ENCODE results near the gene KHDC3L.

KHDC3L gene

DNA sequence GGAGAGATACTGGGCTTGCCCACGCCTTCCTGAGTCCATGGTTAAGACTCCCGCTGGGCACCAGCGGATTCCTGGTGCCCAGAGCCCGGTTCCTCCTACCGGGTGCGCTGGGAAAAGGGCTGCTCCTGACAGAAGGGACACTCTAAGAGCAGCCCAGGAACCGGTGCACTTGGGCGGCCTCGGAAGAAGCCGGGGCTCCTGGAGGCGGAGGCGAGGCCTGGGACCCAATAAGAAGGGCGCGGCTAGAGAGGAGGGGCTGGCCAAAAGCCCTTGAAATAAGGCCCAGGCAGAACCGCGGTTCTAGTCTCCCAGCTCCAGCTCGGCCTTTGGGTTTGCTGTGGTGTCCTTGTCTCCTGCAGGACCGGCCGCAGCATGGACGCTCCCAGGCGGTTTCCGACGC, at the start of gene KHDC3L:
Gene KHDC3L (plus strand): TSS at position 301 of the 400 bp plus-strand sequence. CDS start 72 bp downstream, at position 373.
- DNase-seq = no peak

- DNase-seq = no peak
These were observed 47.6 kb upstream of the KHDC3L start for GRCh38 chr6:73314577-73315492.

- no peak for DNase-seq
These were observed 39.1 kb upstream of the KHDC3L start for GRCh38 chr6:73323323-73323722.

DNA sequence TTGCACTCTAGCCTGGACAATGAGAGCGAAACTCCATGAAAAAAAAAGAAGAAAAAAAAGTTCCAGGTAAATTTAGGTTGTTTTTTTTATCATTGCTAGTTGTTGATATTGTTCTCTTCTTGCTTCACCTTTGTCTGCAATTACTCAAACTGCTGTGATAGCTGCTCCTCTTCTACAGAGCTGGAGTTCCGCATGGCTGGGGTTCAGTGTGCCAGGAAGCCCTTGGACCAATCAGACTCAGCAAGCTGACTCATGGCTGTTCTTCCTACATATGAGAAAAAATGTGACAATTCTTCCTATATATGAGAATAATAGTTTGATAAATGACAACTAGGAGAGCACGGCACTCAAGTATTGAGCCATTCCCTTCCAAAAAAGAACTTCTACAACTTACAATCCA, 36.8 kb upstream of the KHDC3L start:
- DNase-seq = no peak

- no peak for DNase-seq
These were observed 33.7 kb upstream of the KHDC3L start for GRCh38 chr6:73328790-73329189.

DNA sequence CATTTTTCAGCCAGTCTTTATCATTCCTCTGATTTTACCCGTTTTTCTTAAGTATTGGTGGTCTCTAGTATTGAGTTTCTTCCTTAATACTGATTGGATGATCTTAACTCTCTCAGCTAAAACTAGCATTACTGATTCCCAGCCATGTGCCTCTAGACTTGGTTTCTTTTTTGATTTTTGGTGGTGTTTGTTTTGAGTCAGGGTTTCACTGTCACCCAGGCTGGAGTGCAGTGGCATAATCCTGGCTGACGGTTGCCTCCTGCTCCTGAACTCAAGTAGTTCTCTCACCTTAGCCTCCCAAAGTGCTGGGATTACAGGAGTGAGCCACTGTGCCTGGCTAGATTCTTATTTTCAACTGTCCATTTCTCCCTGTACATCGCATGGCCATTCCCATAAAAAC, 33.3 kb upstream of the KHDC3L start:
- DNase-seq = no peak

DNA sequence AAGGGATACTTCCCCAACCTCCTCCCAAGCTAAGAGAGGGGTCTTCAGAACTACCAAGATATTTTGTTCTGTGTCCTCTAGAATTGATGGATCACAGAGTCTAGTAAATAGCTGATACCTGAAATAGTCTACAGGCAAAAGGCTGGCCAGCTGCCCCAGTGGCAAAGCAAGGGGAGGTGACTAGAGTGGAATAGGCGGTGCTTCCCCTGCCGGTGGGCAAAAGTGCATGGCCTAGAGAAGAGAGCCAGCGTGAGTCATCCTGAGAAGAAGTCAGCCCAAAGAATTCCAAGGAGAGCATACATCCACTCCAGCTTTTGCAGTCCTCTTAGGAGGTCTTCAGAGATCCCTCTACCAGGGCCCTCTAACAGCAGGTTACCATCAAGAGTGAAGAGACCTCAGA, 23.1 kb upstream of the KHDC3L start:
- DNase-seq = no peak

DNA sequence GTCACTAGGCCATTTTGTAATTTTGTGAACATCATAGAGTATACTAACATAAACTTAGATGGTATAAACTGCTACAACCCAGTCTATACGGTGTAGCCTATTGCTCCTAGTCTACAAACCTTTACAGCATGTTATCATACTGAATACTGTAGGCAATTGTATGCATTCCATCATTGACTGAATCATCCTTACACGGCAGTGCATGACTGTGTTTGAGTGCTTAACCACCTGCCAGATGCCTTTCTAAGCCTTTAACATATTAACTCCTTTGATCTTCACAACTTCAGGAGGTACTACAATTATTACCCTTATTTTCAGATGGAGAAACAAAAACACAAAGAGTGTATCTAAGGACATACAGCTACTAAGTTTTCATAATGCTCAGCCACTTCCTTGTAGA, 22.4 kb upstream of the KHDC3L start:
- no peak for DNase-seq

GRCh38 chr6:73341335-73341734, 21.1 kb upstream of the KHDC3L start:
- DNase-seq = no peak

GRCh38 chr6:73342174-73342573, 20.3 kb upstream of the KHDC3L start:
- no peak for DNase-seq

DNA sequence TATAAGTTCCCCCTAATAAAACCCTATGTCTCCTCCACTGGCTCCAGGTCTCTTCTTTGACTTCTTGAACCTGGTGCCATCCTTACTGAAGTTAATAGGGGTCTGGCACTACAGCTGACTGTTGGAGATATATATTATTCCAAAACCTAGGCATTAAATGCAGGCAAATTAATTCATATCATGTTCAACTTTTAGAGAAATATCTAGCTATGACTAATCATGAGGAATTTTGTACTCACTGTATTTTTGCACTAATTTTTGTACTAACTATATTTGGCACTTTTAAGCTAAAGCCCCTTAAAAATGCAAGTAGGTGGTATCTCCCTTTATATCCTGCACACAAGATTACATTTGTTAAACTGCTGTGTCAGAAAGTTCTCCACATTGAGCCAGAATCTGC, 19.3 kb upstream of the KHDC3L start:
- no peak for DNase-seq

GRCh38 chr6:73348550-73349204, 13.8 kb upstream of the KHDC3L start:
- DNase-seq = no peak

DNA sequence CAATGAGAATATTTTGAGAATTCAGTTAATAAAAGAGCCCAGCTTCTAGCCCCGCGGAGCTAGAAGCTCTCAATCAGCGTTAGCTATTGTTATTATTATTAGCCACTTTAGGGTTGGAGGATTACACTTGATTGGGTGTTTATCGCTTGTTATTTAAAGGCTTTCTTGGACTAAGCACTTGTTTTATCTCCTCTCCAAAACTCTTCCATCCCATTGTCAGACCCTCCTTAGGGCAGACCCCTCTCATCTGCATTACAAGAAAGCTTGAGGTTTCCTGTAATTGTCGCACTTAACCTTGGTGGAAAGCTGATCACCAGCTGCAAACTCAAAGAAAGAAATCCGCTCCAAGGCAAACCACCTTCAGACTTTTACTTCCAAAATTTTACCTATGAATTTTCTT, 13.1 kb upstream of the KHDC3L start:
- no peak for DNase-seq

GRCh38 chr6:73353636-73354593, 8.5 kb upstream of the KHDC3L start, which contains the start of gene DPPA5:
DPPA5 (minus strand) TSS chr6:73354276; CDS start chr6:73354225, 51 bp downstream.
- no peak for DNase-seq

DNA sequence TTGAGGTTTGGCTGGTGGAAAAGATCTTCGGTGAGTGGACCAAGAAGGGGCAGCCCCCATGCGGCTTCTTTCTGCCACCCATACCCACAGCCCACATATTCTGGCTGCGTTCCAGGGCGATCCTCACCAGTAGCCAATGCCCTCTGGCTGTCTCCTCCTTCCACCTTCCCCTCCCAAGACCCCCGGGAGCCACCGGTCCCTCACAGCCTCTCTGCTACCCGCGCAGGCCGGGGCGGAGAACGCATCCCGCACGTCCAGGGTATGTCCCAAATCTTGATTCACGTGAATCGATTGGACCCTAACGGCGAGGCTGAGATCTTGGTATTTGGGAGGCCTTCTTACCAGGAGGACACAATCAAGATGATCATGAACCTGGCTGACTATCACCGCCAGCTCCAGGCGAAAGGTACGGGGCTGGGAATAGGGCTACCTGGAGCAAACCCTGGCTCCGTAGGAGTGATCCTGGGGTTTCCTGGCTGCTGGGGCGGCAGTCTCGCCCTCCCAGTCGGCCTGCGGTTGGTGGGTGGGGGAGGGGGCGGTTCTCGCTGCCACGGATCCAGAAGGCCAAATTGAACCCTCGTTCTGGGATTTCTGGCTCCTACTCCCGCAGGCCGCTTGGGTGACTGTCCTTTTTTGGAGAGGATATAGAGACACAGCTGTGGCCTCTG, 545 bp downstream of the KHDC3L start:
- DNase-seq = no peak

- no peak for DNase-seq
These were observed 1.0 kb downstream of the KHDC3L start for GRCh38 chr6:73363537-73363875.

GRCh38 chr6:73364121-73364520, 1.7 kb downstream of the KHDC3L start:
- DNase-seq = no peak

- no peak for DNase-seq
These were observed 2.1 kb downstream of the KHDC3L start for GRCh38 chr6:73364549-73364948.

DNA sequence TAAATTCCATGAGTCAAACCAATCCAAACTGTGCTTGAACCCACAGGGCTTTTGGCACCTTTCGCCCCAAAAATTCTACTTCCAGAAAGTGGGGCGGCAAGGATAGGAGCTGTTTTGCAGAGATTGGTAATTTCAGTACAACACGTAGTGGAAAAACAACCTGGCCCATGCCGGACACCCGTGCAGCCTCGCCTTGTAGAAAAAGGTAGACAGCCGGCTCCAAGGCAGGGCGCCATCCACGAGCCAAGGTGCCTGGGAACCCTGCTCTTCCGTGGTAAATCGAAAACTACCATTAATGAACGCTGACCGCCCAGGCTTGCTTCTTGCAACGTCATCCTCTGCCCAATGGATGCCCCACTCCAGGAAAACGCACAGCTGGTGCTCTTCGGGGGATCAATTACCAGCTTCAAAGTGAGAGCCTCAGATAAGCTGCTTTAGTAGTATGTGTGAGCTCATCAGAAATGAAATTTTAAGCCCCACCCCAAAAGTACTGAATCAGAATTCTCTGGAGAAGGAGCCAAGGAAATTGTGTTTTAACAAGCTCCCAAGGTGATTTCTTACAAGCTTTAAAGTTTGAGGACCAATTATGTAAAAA, 5.4 kb downstream of the KHDC3L start:
- DNase-seq = no peak

GRCh38 chr6:73368675-73369074, 6.2 kb downstream of the KHDC3L start:
- no peak for DNase-seq

DNA sequence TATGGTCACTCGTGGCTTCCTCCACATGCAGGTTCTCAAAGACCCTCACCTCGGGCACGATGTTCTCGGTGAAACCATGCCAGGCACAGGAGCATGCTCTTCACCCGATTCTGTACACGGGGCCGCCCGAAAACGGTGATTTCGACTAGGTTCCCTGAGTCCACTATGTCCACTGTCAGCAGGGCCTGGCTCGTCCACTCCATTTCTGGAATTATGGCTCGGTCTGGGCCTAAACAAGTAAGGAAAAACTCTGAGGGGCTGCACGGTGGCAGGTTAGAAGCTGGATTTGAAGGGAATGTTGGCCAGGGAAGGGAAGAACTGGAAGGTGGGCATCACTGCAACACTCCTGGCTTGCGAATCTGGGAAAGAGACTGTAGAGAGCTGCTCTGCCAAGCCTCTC, 6.7 kb downstream of the KHDC3L start:
- DNase-seq = no peak

- no peak for DNase-seq
These were observed 7.1 kb downstream of the KHDC3L start, which contains the start of gene OOEP for GRCh38 chr6:73369563-73369962. OOEP (minus strand) TSS chr6:73369897; CDS start chr6:73369792, 105 bp downstream.
